ENCODE measurements around the gene ATOX1. TPM values are rescaled to one million over a fixed set of nuclear protein-coding genes. Genes with fewer than 3 reads are reported as not detected.

Gene ATOX1
- total RNA-seq, 2 experiments from 2014 or later: 58.2 to 92.5 TPM

- TF ChIP-seq EZH2phosphoT487 (IDR thresholded peaks at IDR 0.05; ENCODE audit: borderline replicate concordance, low read depth, low read length): no peak
- peak; percentile 96 for TF ChIP-seq CTCF (conservative IDR thresholded peaks at IDR 0.05; ENCODE audit: low read length)
- Histone ChIP-seq H3K4me3 (ENCODE audit: low read depth, low read length, poor library complexity, severe bottlenecking) (no peak overlapping the region), H3K27ac (ENCODE audit: low read depth, low read length, poor library complexity, severe bottlenecking) (no peak overlapping the region), H3K79me2 (ENCODE audit: insufficient read depth, low read depth, low read length) (no peaks in the 10 kb centered on the region), H3K4me2 (ENCODE audit: low read length) (no peak overlapping the region), H3K9me2 (ENCODE audit: insufficient read depth, low read length) (no peaks in the 10 kb centered on the region), H3K4me1 (ENCODE audit: insufficient read depth, low read length, poor library complexity, severe bottlenecking) (no peaks in the 10 kb centered on the region), H2AFZ (ENCODE audit: low read length) (no peak overlapping the region), H4K20me1 (ENCODE audit: insufficient read depth, low read length) (no peaks in the 10 kb centered on the region), H3K9me3 (ENCODE audit: low read length) (no peaks in the 10 kb centered on the region), H3K36me3 (ENCODE audit: insufficient read depth, low read length) (peaks cover 31% of the 10 kb centered on the region; the same call in 1 of the 2 replicates)
- DNase-seq (ENCODE audit: low spot score): peak; percentile 70
- intact Hi-C loops (cut with micrococcal nuclease; ENCODE audit: unreplicated experiment): loop anchor here (1.0 to 5.0 kb wide), 2 partner anchors 81 to 218 kb away; no protein-coding TSS in a partner anchor
- POLR2A ChIA-PET: no interaction called here
- CTCF ChIA-PET (ENCODE audit: unreplicated experiment): interaction anchor here (0.6 to 2.7 kb wide), 4 partner anchors 18 to 90 kb away, joined by 4 to 11 read pairs (median 6); no protein-coding TSS in a partner anchor
- no TSS peak for BruUV-seq (replicated peaks)
These were observed 18.0 kb downstream of the ATOX1 start for GRCh38 chr5:151740336-151740942.

GRCh38 chr5:151739939-151740335, 18.5 kb downstream of the ATOX1 start:
- intact Hi-C loops (cut with micrococcal nuclease; ENCODE audit: unreplicated experiment): loop anchor here (1.0 to 5.0 kb wide), 2 partner anchors 81 to 218 kb away; no protein-coding TSS in a partner anchor
- H3K9me3 ChIP-seq (ENCODE audit: low read length): no peaks in the 10 kb centered on the region
- no peak overlapping the region for H3K27ac ChIP-seq (ENCODE audit: low read depth, low read length, poor library complexity, severe bottlenecking)
- no peak overlapping the region for H2AFZ ChIP-seq (ENCODE audit: low read length)
- BruUV-seq (replicated peaks): no TSS peak
- no peaks in the 10 kb centered on the region for H3K9me2 ChIP-seq (ENCODE audit: insufficient read depth, low read length)
- no peak overlapping the region for H3K4me3 ChIP-seq (ENCODE audit: low read depth, low read length, poor library complexity, severe bottlenecking)
- POLR2A ChIA-PET: no interaction called here
- H3K36me3 ChIP-seq (ENCODE audit: insufficient read depth, low read length): peaks cover 26% of the 10 kb centered on the region; the same call in 1 of the 2 replicates
- H3K4me1 ChIP-seq (ENCODE audit: insufficient read depth, low read length, poor library complexity, severe bottlenecking): no peaks in the 10 kb centered on the region
- H4K20me1 ChIP-seq (ENCODE audit: insufficient read depth, low read length): no peaks in the 10 kb centered on the region
- CTCF ChIA-PET (ENCODE audit: unreplicated experiment): interaction anchor here (1.7 to 2.7 kb wide), 2 partner anchors 85 to 88 kb away, joined by 4 to 8 read pairs; no protein-coding TSS in a partner anchor
- no peak overlapping the region for H3K4me2 ChIP-seq (ENCODE audit: low read length)
- no peak for DNase-seq (ENCODE audit: low spot score)
- TF ChIP-seq CTCF (conservative IDR thresholded peaks at IDR 0.05; ENCODE audit: low read length) (no peak), EZH2phosphoT487 (IDR thresholded peaks at IDR 0.05; ENCODE audit: borderline replicate concordance, low read depth, low read length) (no peak)
- no peaks in the 10 kb centered on the region for H3K79me2 ChIP-seq (ENCODE audit: insufficient read depth, low read depth, low read length)

DNA sequence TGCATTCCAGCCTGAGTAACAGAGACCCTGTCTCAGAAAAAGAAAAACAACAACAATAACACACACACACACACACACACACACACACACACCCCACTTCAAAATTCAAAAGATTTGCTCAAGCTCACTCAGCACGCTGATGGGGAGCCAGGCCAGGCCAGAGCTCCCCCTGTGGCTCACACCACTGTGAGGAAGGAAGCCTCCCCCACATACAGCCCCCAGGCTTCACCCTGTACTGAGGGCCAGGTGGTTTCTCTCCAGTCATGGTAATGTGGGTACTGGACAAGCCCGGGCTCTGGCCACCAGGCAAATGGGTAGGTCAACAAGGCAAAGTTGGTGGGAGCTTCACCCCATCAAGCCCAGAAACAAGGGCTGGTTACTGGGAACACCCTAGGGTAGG, 19.0 kb downstream of the ATOX1 start:
- H3K79me2 ChIP-seq (ENCODE audit: insufficient read depth, low read depth, low read length): no peaks in the 10 kb centered on the region
- H3K4me2 ChIP-seq (ENCODE audit: low read length): no peak overlapping the region
- no peak for DNase-seq (ENCODE audit: low spot score)
- peaks cover 21% of the 10 kb centered on the region; the same call in 1 of the 2 replicates for H3K36me3 ChIP-seq (ENCODE audit: insufficient read depth, low read length)
- ChIA-PET CTCF (ENCODE audit: unreplicated experiment) (interaction anchor here (2.7 kb wide), 1 partner anchor 88 kb away, joined by 8 read pairs; no protein-coding TSS in a partner anchor), POLR2A (interaction anchor here (0.7 kb wide), 1 partner anchor 71 kb away, joined by 3 read pairs; no protein-coding TSS in a partner anchor)
- H4K20me1 ChIP-seq (ENCODE audit: insufficient read depth, low read length): no peaks in the 10 kb centered on the region
- no peak overlapping the region for H3K27ac ChIP-seq (ENCODE audit: low read depth, low read length, poor library complexity, severe bottlenecking)
- H3K4me3 ChIP-seq (ENCODE audit: low read depth, low read length, poor library complexity, severe bottlenecking): no peak overlapping the region
- no peak overlapping the region for H2AFZ ChIP-seq (ENCODE audit: low read length)
- H3K9me2 ChIP-seq (ENCODE audit: insufficient read depth, low read length): no peaks in the 10 kb centered on the region
- no TSS peak for BruUV-seq (replicated peaks)
- no peaks in the 10 kb centered on the region for H3K4me1 ChIP-seq (ENCODE audit: insufficient read depth, low read length, poor library complexity, severe bottlenecking)
- no peaks in the 10 kb centered on the region for H3K9me3 ChIP-seq (ENCODE audit: low read length)
- intact Hi-C loops (cut with micrococcal nuclease; ENCODE audit: unreplicated experiment): no loop called here
- TF ChIP-seq CTCF (conservative IDR thresholded peaks at IDR 0.05; ENCODE audit: low read length) (no peak), EZH2phosphoT487 (IDR thresholded peaks at IDR 0.05; ENCODE audit: borderline replicate concordance, low read depth, low read length) (no peak)

All from OCI-LY7 (cell line).